Fibroblast of skin of scalp (primary cell): ENCODE data around the gene IGSF6.
A peak's percentile ranks its signal among the peaks of the same experiment; 100 is the strongest.
"Not testable (repeated sequence)": the region's sequence is repeated elsewhere in the genome, so short reads cannot be mapped to it uniquely, and the experiment has no call there.

ENCODE experiments used
- DNase-seq: peaks from one replicate; pipeline ENCODE4 v3.0.0-alpha.2; 2013

Gene IGSF6

DNA sequence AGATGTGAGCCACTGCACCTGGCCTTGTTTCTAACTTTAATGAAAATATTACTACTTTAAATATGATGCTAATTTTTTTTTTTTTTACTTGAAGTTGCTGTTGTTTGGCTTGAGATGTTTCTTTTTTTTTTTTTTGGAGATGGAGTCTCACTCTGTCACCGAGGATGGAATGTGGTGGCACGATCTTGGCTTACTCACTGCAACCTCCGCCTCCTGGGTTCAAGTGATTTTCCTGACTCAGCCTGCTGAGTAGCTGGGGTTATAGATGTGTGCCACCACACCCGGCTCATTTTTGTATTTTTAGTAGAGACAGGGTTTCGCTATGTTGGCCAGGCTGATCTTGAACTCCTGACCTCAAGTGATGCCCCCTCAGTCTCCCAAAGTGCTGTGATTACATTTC, 23.6 kb downstream of the IGSF6 start:
- DNase-seq = peak; percentile 46

DNA sequence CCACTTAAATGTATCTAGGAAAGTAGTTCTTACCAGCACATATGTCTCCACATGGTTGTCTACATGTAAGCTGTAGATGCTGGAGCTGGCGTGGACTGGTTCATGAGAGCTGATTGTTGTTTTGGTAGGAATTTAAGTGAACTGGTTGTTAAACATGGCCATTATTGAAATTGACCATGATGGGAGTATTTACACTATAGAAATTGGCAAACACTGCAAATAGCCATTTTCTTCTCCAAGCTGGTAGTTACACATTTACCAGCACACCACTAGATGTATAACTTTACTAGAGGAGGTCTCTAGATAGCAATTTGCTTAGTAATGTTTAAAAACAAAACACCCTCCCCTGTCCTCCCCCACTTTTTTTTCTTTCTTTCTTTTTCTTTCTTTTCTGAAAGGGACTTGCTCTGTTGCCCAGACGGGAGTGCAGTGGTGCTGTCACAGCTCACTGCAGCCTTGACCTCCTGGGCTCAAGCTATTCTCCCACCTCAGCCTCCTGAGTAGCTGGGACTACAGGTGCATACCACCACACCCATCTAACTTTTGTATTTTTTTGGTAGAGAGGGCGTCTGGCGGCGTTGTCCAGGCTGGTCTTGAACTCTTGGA, 24.2 kb downstream of the IGSF6 start:
- DNase-seq = no peak

DNA sequence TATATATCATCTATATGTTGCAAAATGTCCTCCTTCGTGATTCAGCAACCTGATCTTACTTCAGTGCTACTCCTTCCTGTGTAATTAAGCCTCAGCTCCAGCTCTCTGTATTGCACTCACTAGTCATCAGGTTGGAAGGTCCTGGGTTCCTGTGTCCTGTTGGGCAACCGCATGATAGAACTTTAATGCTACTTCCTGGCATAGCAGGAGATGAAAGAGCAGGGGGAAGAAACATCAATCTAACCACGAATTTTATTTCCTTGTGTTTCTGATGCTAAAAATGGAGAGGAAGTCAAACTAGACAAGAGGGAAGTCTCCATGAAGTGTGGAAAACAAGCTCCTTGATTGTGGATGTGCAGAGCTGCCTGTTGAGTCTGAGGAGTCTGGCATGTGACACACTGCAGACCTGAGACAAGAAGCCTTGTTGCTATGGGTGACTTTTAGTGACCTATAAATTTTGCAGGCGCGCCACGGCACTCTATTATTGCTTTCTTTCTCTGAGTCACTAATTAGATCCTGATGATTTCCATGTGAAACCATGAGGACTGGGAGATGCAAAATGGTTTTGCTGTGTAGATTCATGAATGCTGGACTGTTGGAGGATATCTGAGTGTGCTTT, 25.6 kb downstream of the IGSF6 start:
- DNase-seq = peak; percentile 89

DNA sequence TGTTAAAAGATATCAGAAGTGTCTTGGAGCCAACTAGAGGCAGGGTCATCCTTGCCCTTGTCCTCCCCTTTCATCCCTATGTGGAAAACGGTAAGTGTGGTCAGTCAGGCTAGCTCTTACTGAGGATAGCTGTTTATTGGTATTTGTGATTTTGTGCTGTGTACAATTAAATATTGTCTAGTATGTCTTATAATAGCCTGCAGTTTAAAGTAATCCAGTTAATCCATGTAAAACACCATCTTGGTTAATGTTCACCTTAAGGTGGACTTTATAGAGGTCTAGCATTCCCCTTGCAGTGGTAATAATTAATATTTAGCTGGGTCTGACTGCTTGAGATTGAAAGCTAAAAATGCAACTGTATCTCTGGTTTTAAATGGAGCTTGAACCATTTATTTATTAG, 27.4 kb downstream of the IGSF6 start:
- no peak for DNase-seq

DNA sequence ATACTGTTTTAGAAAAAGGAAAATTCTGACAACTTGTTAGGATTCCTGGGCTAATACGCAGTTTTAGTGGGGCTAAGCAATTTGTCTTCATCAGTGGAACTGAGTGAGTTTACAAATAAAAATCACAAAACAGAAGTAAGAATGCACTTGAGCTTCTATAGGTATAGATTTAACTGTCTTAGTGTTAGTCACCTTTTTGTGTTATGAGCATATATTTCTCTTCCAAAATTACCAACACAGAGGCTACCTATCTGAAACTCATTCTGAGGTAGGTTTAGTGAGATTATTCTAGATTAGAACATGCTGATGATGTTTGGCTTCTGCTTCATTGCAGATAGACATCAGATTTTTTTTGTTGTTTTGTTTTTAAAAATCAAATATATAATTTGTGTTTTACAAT, 29.9 kb downstream of the IGSF6 start:
- no peak for DNase-seq

- no peak for DNase-seq
These were observed 31.8 kb downstream of the IGSF6 start for GRCh38 chr16:21620592-21620991.

DNA sequence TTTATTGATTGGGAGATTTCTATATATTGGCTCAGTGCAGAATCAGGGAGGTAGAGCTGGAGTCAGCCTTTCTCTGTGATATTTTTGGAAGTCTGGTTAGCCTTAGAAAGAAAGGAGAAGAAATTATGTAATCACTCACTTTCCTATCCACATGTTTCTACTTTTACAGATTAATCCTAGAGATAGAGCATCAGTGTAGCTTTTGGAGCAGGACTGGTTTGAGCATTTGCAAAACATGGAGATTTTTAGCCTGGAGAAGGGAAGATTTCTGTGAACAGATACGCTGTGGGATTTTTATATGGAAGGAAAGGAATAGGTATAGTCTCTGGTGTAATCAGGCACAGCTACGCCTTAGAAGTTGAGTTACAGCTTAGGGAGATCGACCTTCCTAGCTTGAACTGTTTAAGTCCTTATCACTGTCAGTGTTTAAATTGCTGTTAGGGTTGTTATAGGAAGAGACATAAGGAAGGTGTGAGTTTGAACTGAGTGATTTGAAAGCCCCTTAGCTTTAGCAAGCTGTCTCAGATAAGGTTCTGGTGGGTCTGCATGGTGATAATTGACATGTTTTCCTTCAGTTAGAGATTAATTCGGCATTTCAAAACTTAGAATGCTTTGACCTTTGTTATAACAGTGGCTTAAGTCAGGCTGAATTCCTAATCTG, 32.5 kb downstream of the IGSF6 start:
- DNase-seq = no peak

GRCh38 chr16:21618281-21618680, 34.1 kb downstream of the IGSF6 start:
- no peak for DNase-seq

DNA sequence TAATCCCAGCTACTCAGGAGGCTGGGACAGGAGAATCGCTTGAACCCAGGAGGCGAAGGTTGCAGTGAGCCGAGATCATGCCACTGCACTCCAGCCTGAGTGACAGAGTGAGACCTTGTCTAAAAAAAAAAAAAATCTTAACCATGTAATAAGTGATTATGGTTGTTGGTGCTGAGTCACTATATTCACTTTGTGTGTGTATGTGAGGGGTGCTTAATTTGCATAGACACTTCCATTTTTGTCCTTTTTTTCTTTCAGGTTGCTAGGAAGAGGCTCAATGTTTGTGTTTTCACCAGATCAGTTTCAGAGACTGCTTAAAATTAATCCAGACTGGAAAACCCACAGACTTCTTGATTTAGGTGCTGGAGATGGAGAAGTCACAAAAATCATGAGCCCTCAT, 34.8 kb downstream of the IGSF6 start:
- DNase-seq = no peak

DNA sequence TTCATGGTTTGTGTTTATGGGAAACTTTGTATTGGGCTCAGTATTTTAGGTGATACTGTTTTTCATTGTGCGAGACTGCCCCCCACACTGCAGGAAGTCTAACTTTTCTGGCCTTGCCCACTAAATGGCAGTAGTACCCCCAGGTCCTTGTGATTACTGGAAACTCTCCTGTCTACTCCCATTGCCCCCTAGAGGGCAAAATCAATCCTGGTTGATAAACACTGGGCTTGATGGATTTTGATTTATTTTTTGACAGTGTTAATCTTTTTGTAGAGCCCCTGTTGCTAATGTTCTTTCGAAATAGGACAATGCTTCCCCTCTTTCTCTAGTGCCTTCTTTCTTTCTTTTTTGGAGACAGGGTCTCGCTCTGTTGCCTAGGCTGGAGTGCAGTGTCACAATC, 37.5 kb downstream of the IGSF6 start:
- DNase-seq = no peak

DNA sequence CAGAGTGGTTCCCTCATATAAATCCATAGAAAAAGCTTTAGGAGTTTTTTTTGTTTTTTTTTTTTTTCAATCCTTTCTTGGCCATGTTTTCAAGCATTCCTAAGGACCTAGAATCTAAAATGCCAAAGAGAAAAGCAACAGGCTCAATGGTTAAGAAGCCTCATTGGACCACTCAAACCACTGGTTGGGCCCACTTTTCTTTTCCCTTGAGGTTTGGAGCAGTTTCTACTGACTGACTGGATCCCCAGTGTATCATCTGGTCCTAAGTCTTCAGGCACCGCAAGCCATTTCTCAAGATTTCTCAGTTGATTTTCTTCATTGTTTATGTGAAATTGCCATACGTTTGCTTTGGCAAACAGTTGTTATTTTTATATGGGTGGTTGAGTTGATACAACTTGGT, 38.6 kb downstream of the IGSF6 start:
- DNase-seq = peak; percentile 58

- DNase-seq = no peak
These were observed 39.0 kb downstream of the IGSF6 start for GRCh38 chr16:21613361-21613760.

DNA sequence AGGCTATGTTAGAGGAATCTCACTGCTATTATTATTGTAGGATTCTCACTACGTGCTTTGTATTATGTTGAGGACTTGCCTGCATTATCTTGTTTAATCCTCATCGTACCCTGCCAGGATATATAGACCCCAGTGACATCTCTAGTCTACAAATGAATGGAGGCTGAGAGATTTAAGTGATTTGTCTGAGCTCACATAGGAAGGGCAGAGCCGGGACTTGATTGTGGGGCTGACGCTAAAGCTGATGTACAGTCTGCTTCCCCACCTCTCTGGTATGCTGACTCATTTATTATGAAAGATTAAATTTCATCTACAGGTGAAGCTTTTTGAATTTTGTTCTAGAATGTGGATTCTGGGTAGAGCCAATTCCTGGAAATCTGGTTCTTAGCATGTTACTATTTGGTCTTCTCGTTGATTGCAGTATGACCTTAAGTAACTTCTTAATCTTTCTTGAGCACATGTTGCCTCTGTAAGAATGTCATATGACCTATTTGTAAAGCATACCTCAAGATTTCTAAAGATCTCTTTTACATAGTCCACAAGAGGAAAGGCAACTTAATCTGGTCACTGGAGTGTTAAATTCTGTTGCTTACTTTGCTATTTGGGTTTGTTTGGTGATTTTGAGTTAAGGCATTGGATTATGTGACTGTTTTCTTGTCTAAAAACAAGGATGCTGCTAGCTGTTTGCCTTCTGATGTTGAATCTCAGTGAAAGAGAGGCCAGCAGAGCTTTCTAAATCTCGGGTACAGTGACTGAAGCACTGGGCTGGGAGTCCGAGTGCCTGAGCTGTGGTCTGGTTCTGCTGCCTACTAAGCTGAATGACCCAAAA, 40.6 kb downstream of the IGSF6 start:
- no peak for DNase-seq

GRCh38 chr16:21611198-21611555, 41.2 kb downstream of the IGSF6 start:
- DNase-seq = no peak

- DNase-seq = no peak
These were observed 41.6 kb downstream of the IGSF6 start for GRCh38 chr16:21610766-21611165.

- DNase-seq = no peak
These were observed 42.3 kb downstream of the IGSF6 start for GRCh38 chr16:21610006-21610544.

GRCh38 chr16:21608639-21609328, 43.6 kb downstream of the IGSF6 start:
- no peak for DNase-seq

GRCh38 chr16:21605848-21606247, 46.6 kb downstream of the IGSF6 start:
- not testable (repeated sequence) for DNase-seq

DNA sequence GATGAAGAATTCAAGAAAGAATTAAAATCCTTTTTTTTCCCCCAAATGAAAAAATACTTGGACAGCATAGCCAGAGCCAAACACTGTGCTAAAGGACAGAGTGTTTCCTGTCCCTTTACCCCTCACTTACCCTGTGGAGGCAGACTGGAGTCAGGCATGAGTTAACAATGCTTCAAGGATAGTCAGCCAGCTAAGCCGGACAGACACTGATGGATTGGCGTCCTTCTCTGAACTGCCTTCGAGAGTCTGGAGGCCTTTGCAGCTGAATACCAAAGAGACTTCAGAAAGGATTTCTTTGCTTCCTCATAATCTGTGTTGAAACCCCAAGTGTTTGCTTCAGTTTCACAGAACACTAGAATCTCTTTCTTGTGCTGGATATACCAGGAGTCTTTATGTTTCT, 48.5 kb downstream of the IGSF6 start:
- no peak for DNase-seq

DNA sequence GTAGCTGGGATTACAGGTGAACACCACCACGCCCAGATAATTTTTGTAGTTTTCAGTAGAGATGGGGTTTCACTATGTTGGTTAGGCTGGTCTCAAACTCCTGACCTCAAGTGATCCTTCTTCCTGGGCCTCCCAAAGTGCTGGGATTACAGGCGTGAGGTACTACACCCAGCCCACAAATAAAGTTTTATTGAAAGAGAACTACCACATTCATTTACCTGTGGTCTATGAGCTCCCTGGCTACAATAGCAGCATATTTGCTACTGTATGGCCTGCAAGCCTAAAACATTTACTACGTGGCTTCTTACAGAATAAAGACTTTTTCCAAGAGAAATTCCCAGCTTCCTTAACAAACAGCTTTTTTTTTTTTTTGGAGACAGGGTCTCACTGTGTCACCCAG, 49.6 kb downstream of the IGSF6 start:
- no peak for DNase-seq

DNA sequence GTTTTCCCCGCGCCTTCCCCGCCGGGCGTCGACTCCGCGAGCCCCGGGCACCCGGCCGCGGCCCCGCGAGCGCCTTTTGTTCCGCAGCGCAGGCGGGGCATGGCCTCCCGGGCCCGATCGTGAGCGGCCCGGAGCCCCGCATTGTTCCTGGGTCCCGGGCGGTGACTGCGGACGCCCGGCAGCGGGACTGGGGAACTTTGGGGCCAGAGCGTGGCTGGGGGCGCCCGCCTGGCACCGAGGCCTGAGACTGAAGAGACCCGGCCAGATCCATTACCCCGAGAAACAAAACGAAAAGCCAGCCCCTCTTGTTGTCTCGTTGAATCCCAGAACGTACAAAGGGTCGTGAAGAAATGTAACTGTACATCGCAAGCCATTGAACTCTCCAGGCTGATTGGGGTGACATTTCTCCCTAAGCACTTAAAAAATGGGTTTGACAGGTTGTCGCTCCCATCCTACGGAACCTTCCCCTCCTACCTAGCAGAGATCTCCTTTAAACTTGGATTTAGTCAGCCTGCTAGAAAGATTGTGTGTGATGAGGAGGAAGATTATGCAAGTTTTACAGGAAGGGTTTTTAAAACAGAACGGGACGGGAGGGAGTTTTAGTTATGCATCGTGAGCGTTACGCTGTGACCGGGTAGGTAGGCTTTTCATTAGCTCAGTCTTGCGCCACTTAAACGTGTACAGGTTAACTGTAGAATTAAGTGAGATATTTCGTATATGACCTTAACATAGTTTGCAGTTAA, 52.2 kb downstream of the IGSF6 start:
- no peak for DNase-seq
